ENCODE data around the gene KCTD5.
"Not testable (repeated sequence)": the region's sequence is repeated elsewhere in the genome, so short reads cannot be mapped to it uniquely, and the experiment has no call there.

KCTD5 gene

GRCh38 chr16:2720719-2721633 lies 38.7 kb downstream of the KCTD5 start:
- H3K27me3 ChIP-seq (ENCODE audit: insufficient read depth, low read length), result no peaks in the 10 kb centered on the region
- H3K4me3 ChIP-seq (ENCODE audit: low read length), result peak overlapping the region; percentile 56
- no peaks in the 10 kb centered on the region for H3K36me3 ChIP-seq (ENCODE audit: insufficient read depth, low read length)
- no peaks in the 10 kb centered on the region for H3K9me3 ChIP-seq (ENCODE audit: low read length)
- peaks cover 3% of the 10 kb centered on the region for H3K4me1 ChIP-seq (ENCODE audit: insufficient read depth, low read length)
- H2AFZ ChIP-seq (ENCODE audit: low read depth, low read length), result peak overlapping the region; percentile 80

- H3K4me1 ChIP-seq (ENCODE audit: insufficient read depth, low read length); H3K36me3 ChIP-seq (ENCODE audit: insufficient read depth, low read length); H3K27me3 ChIP-seq (ENCODE audit: insufficient read depth, low read length); H3K9me3 ChIP-seq (ENCODE audit: low read length): not testable (repeated sequence)
- H2AFZ ChIP-seq (ENCODE audit: low read depth, low read length), result peak overlapping the region; percentile 34
- peak overlapping the region; percentile 56 for H3K4me3 ChIP-seq (ENCODE audit: low read length)
Observed at GRCh38 chr16:2721634-2722173, 39.4 kb downstream of the KCTD5 start.

GRCh38 chr16:2724088-2724676 lies 41.9 kb downstream of the KCTD5 start:
- Histone ChIP-seq H3K4me3 (ENCODE audit: low read length) (no peak overlapping the region), H3K36me3 (ENCODE audit: insufficient read depth, low read length) (no peaks in the 10 kb centered on the region)

DNA sequence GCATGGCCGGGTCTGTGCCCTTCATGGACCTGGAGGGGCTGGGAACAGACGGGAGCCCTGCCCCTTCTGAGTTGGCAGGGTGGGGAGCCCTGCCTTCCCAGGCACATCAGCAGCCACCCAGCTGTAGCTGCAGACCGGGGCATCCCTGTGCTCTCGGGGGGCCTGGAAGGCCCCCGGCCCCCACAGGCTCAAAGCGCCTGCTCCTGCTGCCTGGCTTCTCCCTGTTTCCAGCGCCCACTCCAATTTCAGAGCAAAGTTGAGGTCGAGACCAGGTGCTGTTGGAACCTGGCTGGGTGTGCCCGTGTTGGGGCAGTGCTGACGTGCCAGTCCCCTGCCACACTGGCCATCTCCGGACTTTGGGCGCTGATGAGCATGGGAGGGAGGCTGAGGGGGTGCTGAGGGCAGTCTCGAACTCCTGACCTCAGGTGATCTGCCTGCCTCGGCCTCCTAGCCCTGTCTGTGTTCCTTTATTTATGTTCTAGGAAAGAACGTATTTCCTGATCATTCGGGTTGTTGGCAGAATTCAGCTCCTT lies 42.6 kb downstream of the KCTD5 start:
- no peaks in the 10 kb centered on the region for H3K4me1 ChIP-seq (ENCODE audit: insufficient read depth, low read length)
- no peaks in the 10 kb centered on the region for H3K36me3 ChIP-seq (ENCODE audit: insufficient read depth, low read length)
- no peaks in the 10 kb centered on the region for H3K9me3 ChIP-seq (ENCODE audit: low read length)
- no peak overlapping the region for H3K4me3 ChIP-seq (ENCODE audit: low read length)
- no peak overlapping the region for H2AFZ ChIP-seq (ENCODE audit: low read depth, low read length)
- H3K27me3 ChIP-seq (ENCODE audit: insufficient read depth, low read length), result no peaks in the 10 kb centered on the region

More at GRCh38 chr16:2724088-2724676, 41.9 kb downstream of the KCTD5 start:
- Histone ChIP-seq H3K4me1 (ENCODE audit: insufficient read depth, low read length) (peaks cover 3% of the 10 kb centered on the region), H3K27me3 (ENCODE audit: insufficient read depth, low read length) (no peaks in the 10 kb centered on the region), H3K9me3 (ENCODE audit: low read length) (no peaks in the 10 kb centered on the region), H2AFZ (ENCODE audit: low read depth, low read length) (no peak overlapping the region)

GRCh38 chr16:2726923-2727322 lies 44.6 kb downstream of the KCTD5 start:
- Histone ChIP-seq H3K4me3 (ENCODE audit: low read length) (no peak overlapping the region), H3K27me3 (ENCODE audit: insufficient read depth, low read length) (no peaks in the 10 kb centered on the region), H2AFZ (ENCODE audit: low read depth, low read length) (no peak overlapping the region), H3K36me3 (ENCODE audit: insufficient read depth, low read length) (no peaks in the 10 kb centered on the region), H3K9me3 (ENCODE audit: low read length) (no peaks in the 10 kb centered on the region), H3K4me1 (ENCODE audit: insufficient read depth, low read length) (no peaks in the 10 kb centered on the region)

- Histone ChIP-seq H3K36me3 (ENCODE audit: insufficient read depth, low read length) (no peaks in the 10 kb centered on the region), H3K27me3 (ENCODE audit: insufficient read depth, low read length) (no peaks in the 10 kb centered on the region), H2AFZ (ENCODE audit: low read depth, low read length) (no peak overlapping the region), H3K4me3 (ENCODE audit: low read length) (no peak overlapping the region), H3K9me3 (ENCODE audit: low read length) (no peaks in the 10 kb centered on the region), H3K4me1 (ENCODE audit: insufficient read depth, low read length) (no peaks in the 10 kb centered on the region)
Observed at GRCh38 chr16:2728034-2728433, 45.7 kb downstream of the KCTD5 start.

- Histone ChIP-seq H3K4me1 (ENCODE audit: insufficient read depth, low read length) (peaks cover 4% of the 10 kb centered on the region), H2AFZ (ENCODE audit: low read depth, low read length) (no peak overlapping the region), H3K4me3 (ENCODE audit: low read length) (no peak overlapping the region), H3K36me3 (ENCODE audit: insufficient read depth, low read length) (no peaks in the 10 kb centered on the region), H3K27me3 (ENCODE audit: insufficient read depth, low read length) (no peaks in the 10 kb centered on the region), H3K9me3 (ENCODE audit: low read length) (no peaks in the 10 kb centered on the region)
Observed at GRCh38 chr16:2734844-2735515, 52.7 kb downstream of the KCTD5 start.

DNA sequence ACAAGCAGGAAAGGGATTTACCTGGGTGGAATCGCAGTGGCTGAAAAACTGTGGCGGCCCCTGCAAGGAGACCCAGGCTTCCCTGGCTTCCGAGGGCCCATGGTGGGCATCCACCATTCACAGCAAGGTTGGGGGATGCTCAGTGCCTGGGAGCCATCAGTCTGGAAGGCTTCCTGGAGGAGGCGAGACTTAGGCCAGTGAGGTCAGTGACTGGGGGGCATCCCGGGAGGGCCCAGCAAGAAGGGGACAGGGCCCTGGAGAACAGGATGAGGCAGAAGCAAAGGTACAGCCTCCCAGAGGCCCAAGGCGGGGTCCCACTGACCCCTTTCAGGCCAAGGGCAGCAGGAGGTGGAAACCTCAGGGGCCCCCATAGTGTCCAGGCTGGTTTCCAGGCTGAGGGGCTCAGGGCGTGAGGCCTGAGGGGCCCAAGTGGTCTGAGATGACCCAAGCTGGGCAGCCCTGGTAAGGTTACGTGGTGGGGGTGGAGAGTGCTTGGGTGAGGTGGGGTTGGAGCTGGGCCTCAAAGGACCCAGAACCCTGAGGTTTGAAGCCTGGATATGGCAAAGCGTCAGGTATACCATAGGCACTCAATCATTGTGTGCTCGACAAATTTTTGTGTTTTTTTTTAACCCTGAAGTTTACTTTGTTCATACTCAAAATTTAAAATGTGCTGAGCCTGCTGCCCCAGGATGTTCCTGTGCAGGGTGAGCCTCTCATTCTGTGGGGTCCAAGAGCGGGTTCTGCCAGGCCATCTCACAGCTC lies 54.3 kb downstream of the KCTD5 start:
- peaks cover 4% of the 10 kb centered on the region for H3K4me1 ChIP-seq (ENCODE audit: insufficient read depth, low read length)
- no peak overlapping the region for H3K4me3 ChIP-seq (ENCODE audit: low read length)
- no peak overlapping the region for H2AFZ ChIP-seq (ENCODE audit: low read depth, low read length)
- H3K27me3 ChIP-seq (ENCODE audit: insufficient read depth, low read length), result no peaks in the 10 kb centered on the region
- H3K9me3 ChIP-seq (ENCODE audit: low read length), result no peaks in the 10 kb centered on the region
- H3K36me3 ChIP-seq (ENCODE audit: insufficient read depth, low read length), result no peaks in the 10 kb centered on the region

DNA sequence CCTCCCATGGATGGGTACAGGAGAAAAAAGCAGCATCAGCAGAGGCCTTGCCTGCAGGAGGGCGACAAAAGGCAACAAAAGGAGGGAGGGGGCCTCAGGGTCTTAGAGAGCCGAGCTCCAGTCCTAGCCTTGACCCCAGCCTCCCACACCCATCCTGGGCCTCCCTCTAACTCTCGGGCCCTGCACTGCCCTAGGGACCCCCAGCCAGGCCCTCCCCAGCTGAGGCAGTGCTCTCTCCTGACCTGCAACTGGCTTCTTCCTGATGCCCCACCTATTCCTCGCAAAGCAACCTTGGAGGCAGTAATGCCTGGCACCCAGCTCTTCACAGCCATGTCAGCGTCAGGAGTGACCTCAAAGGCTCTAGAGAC lies 54.9 kb downstream of the KCTD5 start:
- Histone ChIP-seq H2AFZ (ENCODE audit: low read depth, low read length) (no peak overlapping the region), H3K27me3 (ENCODE audit: insufficient read depth, low read length) (no peaks in the 10 kb centered on the region), H3K4me3 (ENCODE audit: low read length) (no peak overlapping the region), H3K4me1 (ENCODE audit: insufficient read depth, low read length) (peaks cover 4% of the 10 kb centered on the region), H3K36me3 (ENCODE audit: insufficient read depth, low read length) (no peaks in the 10 kb centered on the region), H3K9me3 (ENCODE audit: low read length) (no peaks in the 10 kb centered on the region)

GRCh38 chr16:2737895-2738418 lies 55.6 kb downstream of the KCTD5 start:
- no peaks in the 10 kb centered on the region for H3K9me3 ChIP-seq (ENCODE audit: low read length)
- H2AFZ ChIP-seq (ENCODE audit: low read depth, low read length), result no peak overlapping the region
- peaks cover 4% of the 10 kb centered on the region for H3K4me1 ChIP-seq (ENCODE audit: insufficient read depth, low read length)

DNA sequence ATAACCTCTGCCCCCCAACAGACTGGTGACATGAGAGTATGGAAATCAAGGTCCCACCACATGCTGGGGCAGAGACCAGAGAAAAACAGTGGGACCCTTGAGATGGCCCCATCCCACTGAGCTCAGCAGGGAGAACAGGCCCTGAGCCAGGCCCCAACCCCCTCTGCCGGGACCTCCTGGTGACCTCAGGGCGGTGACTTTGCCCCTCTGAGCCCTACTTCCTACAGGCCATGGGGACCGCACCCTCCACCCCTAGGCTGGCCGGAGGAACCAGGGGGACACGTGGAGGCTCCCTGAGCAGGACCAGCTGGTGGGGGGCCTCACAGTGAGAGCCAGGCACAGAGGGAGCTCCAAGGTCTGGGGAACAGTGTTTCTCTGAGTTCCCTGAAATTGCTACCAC lies 56.3 kb downstream of the KCTD5 start:
- H3K36me3 ChIP-seq (ENCODE audit: insufficient read depth, low read length), result no peaks in the 10 kb centered on the region
- no peaks in the 10 kb centered on the region for H3K27me3 ChIP-seq (ENCODE audit: insufficient read depth, low read length)
- no peak overlapping the region for H3K4me3 ChIP-seq (ENCODE audit: low read length)
- peaks cover 4% of the 10 kb centered on the region for H3K4me1 ChIP-seq (ENCODE audit: insufficient read depth, low read length)
- H2AFZ ChIP-seq (ENCODE audit: low read depth, low read length), result no peak overlapping the region
- H3K9me3 ChIP-seq (ENCODE audit: low read length), result no peaks in the 10 kb centered on the region

More at GRCh38 chr16:2737895-2738418, 55.6 kb downstream of the KCTD5 start:
- H3K27me3 ChIP-seq (ENCODE audit: insufficient read depth, low read length), result no peaks in the 10 kb centered on the region
- H3K36me3 ChIP-seq (ENCODE audit: insufficient read depth, low read length), result no peaks in the 10 kb centered on the region
- H3K4me3 ChIP-seq (ENCODE audit: low read length), result no peak overlapping the region
